ENCODE results near the gene UBAP2L. TPM values are rescaled to one million over a fixed set of nuclear protein-coding genes. Genes with fewer than 3 reads are reported as not detected.
"Not testable (repeated sequence)": the region's sequence is repeated elsewhere in the genome, so short reads cannot be mapped to it uniquely, and the experiment has no call there.

The UBAP2L gene
- total and polyA plus RNA-seq, 2 experiments from 2014 or later, result 73.0 to 132 TPM

DNA sequence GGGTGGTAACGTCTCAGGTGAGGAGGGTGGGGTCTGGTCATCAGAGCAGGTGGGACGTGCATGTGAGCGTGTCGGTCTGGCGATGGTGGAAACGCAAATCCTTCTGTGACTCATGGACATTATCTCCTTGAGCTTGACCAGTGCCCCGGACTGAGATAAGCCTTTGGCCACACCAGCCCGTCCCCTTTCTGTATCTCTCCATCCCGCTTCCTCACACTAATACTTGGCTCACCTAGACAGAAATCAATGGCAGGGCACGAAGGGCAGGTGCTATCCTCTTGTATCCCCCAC, 92.3 kb downstream of the UBAP2L start:
- no peak overlapping the region for H3K4me2 ChIP-seq (ENCODE audit: unreplicated experiment)
- no peaks in the 10 kb centered on the region for H4K20me1 ChIP-seq (ENCODE audit: insufficient read depth)
- peaks cover under 1% of the 10 kb centered on the region; the same call in 1 of the 2 replicates for H3K4me1 ChIP-seq (ENCODE audit: insufficient read depth)
- 0 out of 2 replicates have a peak, but pooled peaks cover 6% of the 10 kb centered on the region for H3K27me3 ChIP-seq (replicated peaks; ENCODE audit: insufficient read depth)
- no peak for DNase-seq
- H3F3A ChIP-seq (ENCODE audit: insufficient read depth), result no peaks in the 10 kb centered on the region
- in situ Hi-C loops (cut with MboI), result no loop called here
- WGBS, 2 experiments (ENCODE audit: low coverage in 1 of 2, low lambda C conversion rate in 2 of 2, missing lambda C conversion rate in 2 of 2), result 53 to 56% methylated on average over 10 of the region's 10 CpGs
- H3K9ac ChIP-seq, result no peak overlapping the region
- H3K9me2 ChIP-seq (ENCODE audit: insufficient read depth), result no peaks in the 10 kb centered on the region
- no peaks in the 10 kb centered on the region for H3K79me2 ChIP-seq (ENCODE audit: insufficient read depth)
- H3K4me3 ChIP-seq, result no peak overlapping the region
- no peaks in the 10 kb centered on the region for H3K9me3 ChIP-seq (ENCODE audit: low read depth)
- H3K36me3 ChIP-seq (ENCODE audit: low read depth), result no peaks in the 10 kb centered on the region
- TF ChIP-seq EZH2 (IDR thresholded peaks at IDR 0.05; ENCODE audit: insufficient read depth, poor library complexity, severe bottlenecking), result no peak
- no peak for TF ChIP-seq EZH2phosphoT487 (IDR thresholded peaks at IDR 0.05; ENCODE audit: insufficient read depth, low read depth)
- no peak overlapping the region for H3K27ac ChIP-seq
- H2AFZ ChIP-seq, result no peak overlapping the region

- H3K4me3 ChIP-seq; H3K4me2 ChIP-seq (ENCODE audit: unreplicated experiment); in situ Hi-C loops (cut with MboI); H3K27me3 ChIP-seq (replicated peaks; ENCODE audit: insufficient read depth); H3K27ac ChIP-seq; H3K9me2 ChIP-seq (ENCODE audit: insufficient read depth); H3K79me2 ChIP-seq (ENCODE audit: insufficient read depth); H3K4me1 ChIP-seq (ENCODE audit: insufficient read depth); H2AFZ ChIP-seq; H4K20me1 ChIP-seq (ENCODE audit: insufficient read depth); H3K9me3 ChIP-seq (ENCODE audit: low read depth); H3F3A ChIP-seq (ENCODE audit: insufficient read depth); H3K36me3 ChIP-seq (ENCODE audit: low read depth); DNase-seq; H3K9ac ChIP-seq: not testable (repeated sequence)
- 46 to 60% methylated on average over 3 of the region's 3 CpGs for WGBS, 2 experiments (ENCODE audit: low coverage in 1 of 2, low lambda C conversion rate in 2 of 2, missing lambda C conversion rate in 2 of 2)
Observed at GRCh38 chr1:154314226-154314625, 93.5 kb downstream of the UBAP2L start.

- H2AFZ ChIP-seq, result no peak overlapping the region
- H3K9me3 ChIP-seq (ENCODE audit: low read depth), result no peaks in the 10 kb centered on the region
- no peak overlapping the region for H3K4me2 ChIP-seq (ENCODE audit: unreplicated experiment)
- 18 to 36% methylated on average over 1 of the region's 1 CpG for WGBS, 2 experiments (ENCODE audit: low coverage in 1 of 2, low lambda C conversion rate in 2 of 2, missing lambda C conversion rate in 2 of 2)
- no peaks in the 10 kb centered on the region for H3F3A ChIP-seq (ENCODE audit: insufficient read depth)
- no peak for DNase-seq
- no peaks in the 10 kb centered on the region for H3K79me2 ChIP-seq (ENCODE audit: insufficient read depth)
- H4K20me1 ChIP-seq (ENCODE audit: insufficient read depth), result no peaks in the 10 kb centered on the region
- H3K36me3 ChIP-seq (ENCODE audit: low read depth), result no peaks in the 10 kb centered on the region
- H3K9ac ChIP-seq, result no peak overlapping the region
- H3K4me3 ChIP-seq, result no peak overlapping the region
- H3K27ac ChIP-seq, result no peak overlapping the region
- TF ChIP-seq EZH2phosphoT487 (IDR thresholded peaks at IDR 0.05; ENCODE audit: insufficient read depth, low read depth) (no peak), EZH2 (IDR thresholded peaks at IDR 0.05; ENCODE audit: insufficient read depth, poor library complexity, severe bottlenecking) (no peak)
- no peaks in the 10 kb centered on the region for H3K9me2 ChIP-seq (ENCODE audit: insufficient read depth)
- H3K27me3 ChIP-seq (replicated peaks; ENCODE audit: insufficient read depth), result 0 out of 2 replicates have a peak, but pooled peaks cover 6% of the 10 kb centered on the region
- in situ Hi-C loops (cut with MboI), result no loop called here
- no peaks in the 10 kb centered on the region for H3K4me1 ChIP-seq (ENCODE audit: insufficient read depth)
Observed at GRCh38 chr1:154316704-154317103, 95.9 kb downstream of the UBAP2L start.

DNA sequence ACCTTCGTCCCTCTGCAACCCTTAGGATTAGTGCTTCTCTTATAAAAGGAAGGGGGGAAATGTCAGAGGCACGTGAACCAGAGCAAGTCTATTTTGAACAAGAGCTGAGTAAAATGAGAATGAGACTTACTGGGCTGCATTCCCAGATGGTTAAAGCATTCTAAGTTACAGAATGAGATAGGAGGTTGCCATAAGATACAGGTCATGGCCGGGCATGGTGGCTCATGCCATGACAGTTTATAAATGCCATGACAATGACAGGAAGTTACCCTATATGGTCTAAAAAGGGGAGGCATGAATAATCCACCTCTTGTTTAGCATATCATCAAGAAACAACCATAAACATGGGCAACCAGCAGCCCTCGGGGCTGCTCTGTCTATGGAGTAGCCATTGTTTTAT, 97.6 kb downstream of the UBAP2L start:
- DNase-seq, result no peak
- Histone ChIP-seq H3F3A (ENCODE audit: insufficient read depth) (no peaks in the 10 kb centered on the region), H4K20me1 (ENCODE audit: insufficient read depth) (no peaks in the 10 kb centered on the region), H3K4me3 (no peak overlapping the region), H3K4me1 (ENCODE audit: insufficient read depth) (no peaks in the 10 kb centered on the region), H3K4me2 (ENCODE audit: unreplicated experiment) (no peak overlapping the region), H3K9ac (no peak overlapping the region), H3K27ac (no peak overlapping the region), H3K9me3 (ENCODE audit: low read depth) (no peaks in the 10 kb centered on the region), H3K36me3 (ENCODE audit: low read depth) (no peaks in the 10 kb centered on the region), H3K27me3 (replicated peaks; ENCODE audit: insufficient read depth) (0 out of 2 replicates have a peak, but pooled peaks cover 6% of the 10 kb centered on the region), H3K9me2 (ENCODE audit: insufficient read depth) (no peaks in the 10 kb centered on the region), H3K79me2 (ENCODE audit: insufficient read depth) (no peaks in the 10 kb centered on the region), H2AFZ (no peak overlapping the region)
- 43 to 53% methylated on average over 4 of the region's 4 CpGs for WGBS, 2 experiments (ENCODE audit: low coverage in 1 of 2, low lambda C conversion rate in 2 of 2, missing lambda C conversion rate in 2 of 2)
- no peak for TF ChIP-seq EZH2 (IDR thresholded peaks at IDR 0.05; ENCODE audit: insufficient read depth, poor library complexity, severe bottlenecking)
- no peak for TF ChIP-seq EZH2phosphoT487 (IDR thresholded peaks at IDR 0.05; ENCODE audit: insufficient read depth, low read depth)
- in situ Hi-C loops (cut with MboI), result no loop called here

MicroRNAs within 50 kb of the gene (microRNA counts, 767-probe panel; counts per million panel counts)
- 447 counts per million, percentile 86 among the panel's probes with 10 or more counts for microRNA hsa-miR-190b

Small RNA genes within 50 kb of the gene (microRNA-seq; reads per million reads assigned to microRNA genes)
- 6.6 reads per million, percentile 9 among the genes with 10 or more reads in this experiment for gene MIR190B (ENCODE audit: borderline number of aligned reads)

Small RNA genes within 50 kb of the gene (small RNA-seq; reads per million reads assigned to genes)
- gene MIR190B (ENCODE audit: low read depth, low replicate concordance) (not detected), gene RF00273 (ENCODE audit: low read depth, low replicate concordance) (0.25 reads per million), gene RNU6-121P (ENCODE audit: low read depth, low replicate concordance) (not detected), gene RNU6-239P (ENCODE audit: low read depth, low replicate concordance) (not detected), gene SNORA58B (ENCODE audit: low read depth, low replicate concordance) (not detected)

Other genes with a start within 250 kb of the UBAP2L start
- 189 and 242 TPM in 2 replicates for gene JTB, start 243.3 kb upstream of the UBAP2L start, total RNA-seq (2014; rRNA removed; shearing (Covaris generic))
- gene JTB, start 243.3 kb upstream of the UBAP2L start, polyA plus RNA-seq (2016; fragmentation: Nextera tagmentation; extraction: Ambion mirVana), result 183 and 186 TPM in 2 replicates
- gene RAB13, start 234.6 kb upstream of the UBAP2L start, total RNA-seq (2014; rRNA removed; shearing (Covaris generic)), result 29.5 and 33.1 TPM in 2 replicates
- gene RAB13, start 234.6 kb upstream of the UBAP2L start, polyA plus RNA-seq (2016; fragmentation: Nextera tagmentation; extraction: Ambion mirVana), result 137 and 142 TPM in 2 replicates
- 1,144 and 1,614 TPM in 2 replicates for gene RPS27, start 230.2 kb upstream of the UBAP2L start, total RNA-seq (2014; rRNA removed; shearing (Covaris generic))
- gene RPS27, start 230.2 kb upstream of the UBAP2L start, polyA plus RNA-seq (2016; fragmentation: Nextera tagmentation; extraction: Ambion mirVana), result 1,497 and 1,552 TPM in 2 replicates
- 0.11 TPM in 1 of 2 replicates, not detected in the other for gene NUP210L, start 65.9 kb upstream of the UBAP2L start, total RNA-seq (2014; rRNA removed; shearing (Covaris generic))
- not detected in 2 replicates for gene NUP210L, start 65.9 kb upstream of the UBAP2L start, polyA plus RNA-seq (2016; fragmentation: Nextera tagmentation; extraction: Ambion mirVana)
- gene TPM3, start 28.9 kb upstream of the UBAP2L start, total RNA-seq (2014; rRNA removed; shearing (Covaris generic)), result 578 and 599 TPM in 2 replicates
- 557 and 570 TPM in 2 replicates for gene TPM3, start 28.9 kb upstream of the UBAP2L start, polyA plus RNA-seq (2016; fragmentation: Nextera tagmentation; extraction: Ambion mirVana)
- gene CFAP141, start 14.6 kb upstream of the UBAP2L start, total RNA-seq (2014; rRNA removed; shearing (Covaris generic)), result not detected in 2 replicates
- not detected in 2 replicates for gene CFAP141, start 14.6 kb upstream of the UBAP2L start, polyA plus RNA-seq (2016; fragmentation: Nextera tagmentation; extraction: Ambion mirVana)
- gene HAX1, start 51.7 kb downstream of the UBAP2L start, total RNA-seq (2014; rRNA removed; shearing (Covaris generic)), result 142 and 169 TPM in 2 replicates
- gene HAX1, start 51.7 kb downstream of the UBAP2L start, polyA plus RNA-seq (2016; fragmentation: Nextera tagmentation; extraction: Ambion mirVana), result 172 and 178 TPM in 2 replicates
- not detected in 2 replicates for gene AQP10, start 100.1 kb downstream of the UBAP2L start, total RNA-seq (2014; rRNA removed; shearing (Covaris generic))
- gene AQP10, start 100.1 kb downstream of the UBAP2L start, polyA plus RNA-seq (2016; fragmentation: Nextera tagmentation; extraction: Ambion mirVana), result not detected in 2 replicates
- 200 and 203 TPM in 2 replicates for gene ATP8B2, start 104.6 kb downstream of the UBAP2L start, total RNA-seq (2014; rRNA removed; shearing (Covaris generic))
- gene ATP8B2, start 104.6 kb downstream of the UBAP2L start, polyA plus RNA-seq (2016; fragmentation: Nextera tagmentation; extraction: Ambion mirVana), result 17.6 and 20.1 TPM in 2 replicates
- gene IL6R, start 184.4 kb downstream of the UBAP2L start, total RNA-seq (2014; rRNA removed; shearing (Covaris generic)), result 3.9 and 8.8 TPM in 2 replicates
- gene IL6R, start 184.4 kb downstream of the UBAP2L start, polyA plus RNA-seq (2016; fragmentation: Nextera tagmentation; extraction: Ambion mirVana), result 1.3 and 2.1 TPM in 2 replicates